GM20431 (cell line): ENCODE results near the gene FMNL1.

Experiments used
- in situ Hi-C: fragments of 300-500 bp; cut with MseI, MboI; formaldehyde crosslinking; loops from one replicate; pipeline ENCODE4 v1.15.0; 2020; ENCODE audit warnings: low sequenced_read_pairs; ENCODE audit not compliant: unreplicated experiment

Gene FMNL1

GRCh38 chr17:45276031-45276430, 54.3 kb downstream of the FMNL1 start:
- in situ Hi-C loops: loop anchor here (5.0 kb wide), 1 partner anchor 111 kb away; no protein-coding TSS in a partner anchor

DNA sequence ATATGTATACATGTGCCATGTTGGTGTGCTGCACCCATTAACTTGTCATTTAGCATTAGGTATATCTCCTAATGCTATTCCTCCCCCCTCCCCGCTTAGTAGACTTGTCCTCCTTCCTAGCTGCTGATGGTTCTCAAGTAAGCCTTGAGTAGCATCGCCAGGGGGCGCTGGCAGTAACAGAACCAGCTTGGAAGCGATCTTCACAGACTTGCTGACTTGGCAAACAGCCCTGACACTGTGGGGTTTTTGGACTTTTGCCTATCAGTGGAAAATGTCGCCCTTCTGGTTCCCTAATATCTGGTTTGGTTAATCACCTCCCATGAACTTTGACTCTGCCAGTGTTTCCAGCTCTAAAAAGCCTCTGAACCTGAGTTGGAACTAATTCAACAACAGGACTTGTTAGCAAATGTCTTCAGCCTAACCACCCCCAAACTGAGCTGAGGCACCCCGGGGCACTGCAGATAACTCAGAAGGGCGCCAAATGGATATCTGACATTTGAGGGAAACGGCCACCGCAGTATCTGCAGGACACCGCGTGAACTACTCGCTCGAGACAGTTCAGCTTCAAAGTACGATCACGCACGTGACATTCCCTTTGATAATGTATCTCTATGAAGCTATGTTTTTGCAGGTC, 55.6 kb downstream of the FMNL1 start:
- in situ Hi-C loops: loop anchor here (5.0 kb wide), 1 partner anchor 110 kb away; no protein-coding TSS in a partner anchor

- in situ Hi-C loops: loop anchor here (5.0 kb wide), 1 partner anchor 109 kb away; no protein-coding TSS in a partner anchor
Measured at GRCh38 chr17:45277992-45278391, 56.3 kb downstream of the FMNL1 start.

DNA sequence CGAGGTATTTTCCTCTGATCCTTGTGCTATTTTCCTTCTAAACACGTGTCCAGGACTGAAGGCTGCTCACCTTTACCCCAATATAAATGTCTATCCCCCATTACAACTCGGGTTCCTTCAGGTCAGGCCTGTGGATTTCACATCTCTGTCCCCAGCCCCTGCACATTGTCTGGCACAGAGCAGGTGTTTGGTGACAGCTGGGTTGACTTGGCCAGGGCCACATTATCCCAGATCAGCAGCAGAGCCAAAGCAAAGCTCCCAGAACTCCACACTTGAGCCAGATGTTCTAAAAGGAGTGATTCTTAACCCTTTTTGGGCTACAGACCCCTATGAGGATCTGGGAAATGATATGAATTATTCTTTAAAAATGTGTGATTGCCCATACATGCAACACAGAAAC, 58.2 kb downstream of the FMNL1 start:
- in situ Hi-C loops: loop anchor here (5.0 kb wide), 1 partner anchor 107 kb away; no protein-coding TSS in a partner anchor

GRCh38 chr17:45282683-45283644, 61.3 kb downstream of the FMNL1 start:
- in situ Hi-C loops: no loop called here

- in situ Hi-C loops: no loop called here
Measured at GRCh38 chr17:45283711-45284110, 62.0 kb downstream of the FMNL1 start.

- in situ Hi-C loops: no loop called here
Measured at GRCh38 chr17:45284176-45285140, 62.8 kb downstream of the FMNL1 start.

GRCh38 chr17:45286286-45286685, 64.6 kb downstream of the FMNL1 start:
- in situ Hi-C loops: no loop called here

- in situ Hi-C loops: no loop called here
Measured at GRCh38 chr17:45287526-45288500, 66.1 kb downstream of the FMNL1 start.

- in situ Hi-C loops: no loop called here
Measured at GRCh38 chr17:45288825-45289224, 67.1 kb downstream of the FMNL1 start.

DNA sequence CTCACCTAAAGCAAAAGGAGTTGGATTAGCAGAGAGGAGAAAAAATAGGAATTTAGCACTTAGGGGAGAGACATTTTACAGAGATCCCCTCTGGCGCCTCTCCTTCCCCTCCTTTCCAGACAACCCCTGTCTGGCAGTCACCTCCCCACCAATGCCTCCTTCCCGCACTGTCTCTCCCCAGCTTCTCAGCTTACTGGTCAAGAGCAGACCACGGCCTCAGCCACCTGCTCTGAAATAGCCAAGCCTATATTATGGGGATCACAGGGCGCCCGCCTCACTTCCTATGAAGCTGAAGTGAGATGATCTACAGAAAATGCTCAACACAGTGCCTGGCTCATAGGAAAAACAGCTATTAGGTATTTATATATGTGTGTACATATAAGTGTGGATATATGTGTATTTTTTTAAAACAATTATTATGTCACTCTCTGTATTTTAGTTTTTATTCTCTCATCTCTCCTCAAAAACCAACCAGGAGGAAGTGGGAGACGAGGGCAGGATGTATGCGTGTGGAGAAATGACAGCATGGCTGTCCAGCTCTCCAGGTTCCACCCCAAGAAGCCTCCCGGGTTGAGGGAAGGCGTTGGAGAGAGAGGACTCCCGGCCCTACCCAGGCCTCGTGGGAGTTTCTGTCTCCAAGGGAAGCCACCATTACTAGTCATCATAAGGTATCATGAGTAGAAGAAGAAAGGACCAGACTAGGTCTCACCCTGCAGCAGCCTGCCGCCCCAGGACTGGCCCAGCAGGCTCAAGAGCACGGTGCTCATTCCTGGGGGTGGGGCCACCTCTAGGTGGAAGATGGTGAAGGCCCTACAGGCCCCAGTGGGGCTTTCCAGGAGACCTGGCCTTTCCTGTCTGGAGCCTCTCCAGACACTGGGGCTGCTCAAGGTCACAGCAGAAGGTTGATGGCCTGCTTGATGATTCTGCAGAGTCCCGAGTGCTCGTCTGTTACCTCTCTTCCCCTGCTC, 67.9 kb downstream of the FMNL1 start:
- in situ Hi-C loops: no loop called here

DNA sequence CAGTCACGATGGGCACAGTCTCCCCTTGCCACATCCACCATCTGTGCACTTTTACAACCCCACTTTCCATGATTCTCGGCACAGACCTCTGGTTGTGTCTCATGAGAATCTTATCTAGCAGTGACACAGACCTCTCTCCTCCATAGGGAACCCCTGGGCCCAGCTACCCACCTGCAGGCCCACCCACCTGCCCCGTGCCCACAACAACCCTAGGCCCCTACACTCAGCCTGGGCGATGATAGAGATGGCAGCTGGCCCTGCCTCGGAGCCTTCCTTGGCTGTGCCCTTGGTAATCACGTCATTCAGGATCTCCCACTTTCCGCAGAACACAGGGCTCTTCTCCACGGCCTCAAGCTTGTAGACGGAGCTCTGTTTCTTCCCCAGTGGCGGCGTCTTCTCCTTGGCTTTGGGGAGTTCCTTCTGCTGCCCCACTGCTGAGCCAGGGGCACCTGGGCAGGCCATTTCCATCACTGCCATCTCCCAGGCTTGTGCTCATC, 68.6 kb downstream of the FMNL1 start:
- in situ Hi-C loops: no loop called here

DNA sequence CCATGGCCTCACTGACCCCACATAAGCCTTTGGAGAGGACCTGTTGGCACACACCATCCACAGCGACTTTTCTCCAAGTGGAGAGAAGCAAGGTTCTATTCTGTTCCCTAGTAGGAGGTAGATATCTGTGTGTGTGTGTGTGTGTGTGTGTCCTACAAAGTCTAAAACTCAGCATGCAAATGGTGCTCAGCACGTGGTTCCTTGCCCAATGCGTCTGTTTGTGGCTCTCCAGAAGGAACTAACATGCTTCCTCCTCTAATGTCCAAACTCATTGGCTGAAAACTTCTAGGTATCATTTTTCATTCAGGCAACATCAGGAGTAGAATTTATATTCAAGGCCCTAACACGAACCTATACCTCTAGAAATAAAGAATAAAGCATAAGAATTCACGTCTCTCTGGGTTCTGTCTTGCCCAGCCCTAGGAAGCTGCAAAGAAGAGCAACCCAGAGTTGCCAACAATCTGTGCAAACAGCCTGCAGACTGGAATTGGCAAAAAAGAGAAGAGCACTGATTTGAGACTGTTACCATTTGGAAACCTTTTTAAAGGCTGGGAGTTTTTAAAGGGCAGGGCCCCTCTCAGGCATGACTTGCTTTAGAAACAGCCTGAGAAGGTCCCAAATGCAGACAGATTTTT, 69.6 kb downstream of the FMNL1 start:
- in situ Hi-C loops: no loop called here

DNA sequence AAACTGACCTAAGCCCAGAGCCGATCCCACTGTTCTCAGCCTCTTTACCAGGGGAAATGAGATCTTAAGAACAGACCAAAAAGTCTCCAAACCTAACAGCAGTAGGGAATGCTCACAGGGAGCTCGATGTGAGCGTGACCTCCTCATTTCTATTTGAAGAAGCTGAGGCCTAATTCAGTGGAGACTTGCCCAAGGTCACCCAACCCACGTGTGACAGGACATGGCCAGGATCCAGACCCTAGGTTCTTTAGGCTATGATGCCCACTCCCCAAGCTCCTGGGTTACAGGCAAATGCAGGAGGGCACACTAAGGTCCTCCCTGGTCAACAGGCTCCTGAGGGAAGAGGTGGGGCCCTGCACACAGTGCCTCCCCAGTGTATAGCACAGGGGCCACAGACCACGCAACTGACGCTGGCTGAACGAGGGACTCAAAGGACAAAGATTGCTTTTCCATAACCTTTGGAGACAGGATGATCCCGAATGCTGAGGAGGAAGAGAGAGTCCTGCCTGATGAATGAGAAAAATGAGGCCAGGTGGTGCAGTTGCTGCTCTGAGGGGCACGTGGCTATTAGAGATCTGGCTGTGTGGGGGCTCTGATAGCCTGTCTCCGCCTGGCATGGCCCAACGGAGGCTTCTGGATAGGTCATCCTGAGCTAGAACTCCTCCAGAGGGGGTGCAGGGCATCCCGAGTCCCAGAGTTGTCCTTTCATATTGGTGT, 71.2 kb downstream of the FMNL1 start:
- in situ Hi-C loops: no loop called here

GRCh38 chr17:45293413-45294211, 71.9 kb downstream of the FMNL1 start:
- in situ Hi-C loops: no loop called here

GRCh38 chr17:45294506-45294905, 72.8 kb downstream of the FMNL1 start:
- in situ Hi-C loops: no loop called here
